SHP77 (cell line): Measurements from ENCODE around the gene AUH.

ENCODE experiments used
- DNase-seq, 2 experiments: peaks; one replicate each; lab custom pipeline; 2025; lab: John Stamatoyannopoulos, UW

AUH gene

DNA sequence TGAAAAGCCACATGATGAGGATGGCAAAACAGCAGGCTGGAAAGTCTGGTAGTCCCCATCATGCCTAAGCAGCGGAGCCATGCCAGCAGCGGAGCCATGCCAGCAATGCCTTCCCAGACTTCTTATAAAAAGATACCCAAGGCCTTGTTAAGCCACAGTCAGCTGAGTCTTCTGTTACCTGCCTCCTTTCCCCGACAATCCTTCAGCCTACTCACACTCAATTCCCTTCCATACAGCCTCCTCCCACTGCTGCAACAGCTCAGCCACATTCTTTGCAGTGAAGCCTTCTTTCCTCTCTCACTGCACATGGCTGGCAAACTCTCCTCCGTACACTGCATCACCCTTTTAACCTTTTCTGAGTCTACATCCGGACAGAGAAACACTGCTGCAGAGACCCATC lies 114.9 kb downstream of the AUH start:
- no peak for DNase-seq

DNA sequence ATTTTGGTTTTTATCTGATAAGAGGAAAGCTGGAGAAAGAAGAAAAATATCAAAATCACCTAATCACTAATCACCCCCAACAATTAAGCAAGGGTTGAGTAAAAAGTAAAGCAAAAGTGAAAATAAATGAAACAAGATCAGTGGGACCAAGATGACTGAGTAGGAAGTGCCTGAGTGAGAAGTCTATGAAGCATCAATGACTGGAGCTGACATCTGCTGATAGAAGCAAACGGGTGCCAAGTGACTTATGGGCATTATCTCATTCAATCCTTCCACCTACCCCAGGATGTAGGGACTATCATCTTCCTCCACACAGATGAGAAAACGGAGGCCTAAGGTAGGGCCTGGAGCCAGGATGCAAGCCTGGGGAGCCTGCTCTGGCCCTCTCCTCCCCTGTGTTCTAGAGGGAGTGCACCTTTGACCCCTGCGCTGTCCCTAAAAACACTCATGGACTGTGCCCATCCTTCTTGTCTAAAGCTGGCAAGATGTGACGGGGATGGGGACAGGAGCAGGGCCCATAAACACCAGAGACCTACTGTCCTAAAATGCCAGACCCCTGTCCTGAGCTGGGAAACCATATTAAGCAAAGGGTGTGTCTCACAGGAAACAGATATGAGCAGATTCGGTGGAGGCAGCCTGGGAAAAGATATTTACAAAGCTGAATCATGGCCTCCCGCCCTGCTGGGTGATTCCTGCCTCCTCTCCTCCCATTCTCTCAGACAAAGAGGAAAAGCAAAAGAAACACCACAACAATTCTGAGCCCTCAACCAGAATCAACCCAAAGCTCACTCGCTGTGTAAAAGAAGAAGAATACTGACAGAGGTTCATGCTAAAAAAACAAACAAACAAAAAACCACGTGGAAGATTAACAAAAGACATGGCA lies 116.0 kb downstream of the AUH start:
- no peak for DNase-seq

DNA sequence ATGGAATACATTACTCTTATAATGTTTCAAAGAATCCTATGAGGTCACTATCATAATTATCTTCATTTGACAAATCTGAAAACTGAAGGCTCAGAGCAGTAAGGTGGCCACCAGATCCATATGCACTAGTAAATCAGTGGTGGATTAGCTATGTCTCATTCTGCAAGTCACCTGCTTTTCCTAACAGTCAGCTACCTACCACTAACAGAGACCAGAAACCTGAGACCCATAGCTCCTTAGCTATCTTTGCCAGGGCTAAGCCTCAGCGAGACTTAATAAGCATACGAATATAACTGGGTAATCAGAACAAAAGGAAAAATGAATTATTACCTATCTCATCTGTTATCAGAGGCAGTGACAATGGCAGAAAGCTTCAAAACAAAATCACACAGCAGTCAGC lies 118.7 kb downstream of the AUH start:
- DNase-seq, result no peak

DNA sequence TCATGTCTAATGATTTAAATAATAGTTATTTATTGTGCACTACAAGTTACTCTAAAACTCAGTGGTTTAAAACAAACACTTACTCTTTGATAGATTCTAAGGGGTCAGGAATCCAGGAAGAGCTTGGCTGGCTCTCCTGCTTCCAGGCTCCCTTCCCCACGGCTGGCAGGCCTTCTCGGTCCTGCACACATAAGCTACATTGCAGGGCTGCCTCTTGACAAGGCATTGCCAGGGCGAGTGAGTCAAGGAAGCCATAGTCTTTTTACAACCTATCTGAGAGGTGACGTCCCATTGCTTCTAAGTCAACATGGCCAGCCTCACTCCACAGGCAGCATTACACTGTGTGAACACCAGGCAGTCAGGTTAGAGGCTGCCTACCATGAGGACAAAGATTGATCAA lies 119.8 kb downstream of the AUH start:
- DNase-seq, result no peak

DNA sequence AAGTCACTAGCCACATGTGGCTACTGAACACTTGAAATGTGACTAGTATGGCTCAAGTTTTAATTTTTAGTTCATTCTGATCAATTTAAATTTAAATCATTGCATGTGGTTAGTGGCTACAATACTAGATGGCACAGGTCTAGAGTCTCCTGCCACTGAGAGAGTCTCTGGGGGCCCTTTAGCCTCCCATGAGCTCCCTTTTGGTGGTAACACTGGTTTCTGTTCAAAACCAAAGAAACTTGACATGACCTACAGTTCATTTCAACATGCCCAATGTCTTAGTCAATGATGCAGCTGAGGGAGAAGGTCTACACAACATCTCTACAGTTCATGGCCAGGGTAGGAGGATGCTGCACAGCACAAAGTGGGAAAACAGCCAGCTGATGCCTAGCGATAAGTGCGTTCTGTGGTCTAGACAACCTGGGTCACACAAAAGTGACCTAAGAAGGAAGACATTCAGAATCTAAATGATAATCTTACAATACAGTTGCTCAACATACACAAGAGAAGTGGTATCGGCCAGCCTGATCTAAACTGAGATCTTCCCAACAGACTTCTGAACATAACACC lies 121.0 kb downstream of the AUH start:
- no peak for DNase-seq

DNA sequence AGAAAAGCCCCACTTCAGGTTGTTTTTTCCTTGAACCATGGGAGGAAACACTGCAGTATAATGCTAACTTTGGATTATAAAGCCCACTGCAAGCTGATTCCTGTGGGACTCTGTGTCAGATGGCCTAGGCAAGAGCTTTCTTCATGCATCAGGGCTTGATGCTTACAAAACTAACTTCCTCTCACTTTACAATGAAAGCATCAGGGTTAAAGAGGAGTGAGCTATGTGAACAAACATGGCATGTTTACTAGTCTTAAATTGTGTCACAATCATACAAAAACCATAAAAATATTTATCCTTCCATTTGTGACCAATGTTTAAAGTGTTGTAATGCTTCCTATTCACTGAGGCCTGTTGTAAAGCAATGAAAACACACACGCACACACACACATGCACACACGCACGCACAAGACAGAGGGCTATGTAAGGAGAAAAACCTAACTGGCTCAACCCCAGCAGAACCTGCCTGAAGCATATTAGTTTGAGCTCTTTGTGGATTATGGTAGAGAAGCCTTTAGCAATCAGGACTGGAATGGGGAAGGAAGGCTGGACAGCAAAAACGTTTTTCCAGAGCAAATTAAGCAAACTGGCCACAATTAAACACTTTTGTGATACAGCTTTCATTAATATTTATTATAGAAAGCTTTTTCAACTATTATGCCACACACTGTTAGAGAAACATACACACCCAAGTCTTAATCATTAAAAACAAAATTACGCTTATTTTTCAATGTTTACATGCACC lies 122.2 kb downstream of the AUH start:
- DNase-seq, result no peak

DNA sequence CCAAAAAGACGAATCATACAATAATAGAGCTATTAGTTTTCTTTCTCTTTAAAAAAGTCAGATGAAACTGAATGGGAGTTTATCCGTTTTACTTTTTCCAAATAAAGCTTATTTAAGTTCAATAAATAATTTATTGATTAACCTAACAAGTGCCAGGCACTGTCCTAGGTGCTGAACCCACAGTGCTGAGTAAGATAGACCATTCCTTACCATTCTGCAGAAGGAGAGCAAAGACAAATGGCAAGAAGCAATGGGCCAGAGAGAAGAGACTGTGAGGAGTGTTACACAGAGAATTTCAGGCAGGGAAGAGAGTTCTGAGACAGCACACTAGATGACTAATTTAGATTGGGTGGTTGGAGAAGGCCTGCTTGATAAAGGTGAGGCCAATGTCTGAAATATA lies 127.2 kb downstream of the AUH start:
- DNase-seq, result no peak

DNA sequence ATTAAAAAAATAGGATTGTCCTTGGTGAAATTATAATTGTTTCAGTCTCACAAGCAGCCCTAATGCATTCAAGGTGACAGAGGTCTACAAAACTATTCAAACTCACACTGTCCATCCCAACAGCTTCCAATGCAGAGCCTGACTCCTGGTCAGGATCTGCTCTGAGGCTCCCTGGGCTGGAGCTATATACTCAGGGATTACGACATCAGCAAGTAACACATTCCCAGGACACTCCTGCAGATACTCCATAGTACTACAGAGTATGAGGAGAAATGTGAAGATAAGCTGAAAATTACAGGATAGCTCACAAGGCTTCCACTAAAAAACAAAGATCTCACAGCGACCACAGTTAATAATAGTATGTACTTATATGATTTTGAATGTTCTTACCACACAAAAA lies 130.1 kb downstream of the AUH start:
- no peak for DNase-seq

DNA sequence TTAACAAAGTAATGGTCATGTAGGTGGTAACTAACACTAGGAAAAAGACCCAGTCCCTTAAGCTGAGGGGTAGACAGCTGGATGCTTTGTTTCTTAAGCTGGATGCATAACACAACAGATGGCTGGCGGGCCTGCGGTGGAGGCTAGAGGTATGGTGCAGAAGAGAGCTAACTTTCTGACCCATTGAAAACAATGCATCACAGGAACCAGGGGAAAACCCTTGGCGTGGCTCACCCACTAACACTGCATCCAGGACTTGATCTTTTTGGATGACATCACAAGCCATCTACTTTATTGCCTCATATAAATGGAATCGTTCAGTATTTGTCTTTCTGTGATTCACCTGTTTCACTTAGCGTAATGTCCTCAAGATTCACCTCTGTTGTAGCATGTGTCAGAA lies 138.7 kb downstream of the AUH start:
- no peak for DNase-seq

DNA sequence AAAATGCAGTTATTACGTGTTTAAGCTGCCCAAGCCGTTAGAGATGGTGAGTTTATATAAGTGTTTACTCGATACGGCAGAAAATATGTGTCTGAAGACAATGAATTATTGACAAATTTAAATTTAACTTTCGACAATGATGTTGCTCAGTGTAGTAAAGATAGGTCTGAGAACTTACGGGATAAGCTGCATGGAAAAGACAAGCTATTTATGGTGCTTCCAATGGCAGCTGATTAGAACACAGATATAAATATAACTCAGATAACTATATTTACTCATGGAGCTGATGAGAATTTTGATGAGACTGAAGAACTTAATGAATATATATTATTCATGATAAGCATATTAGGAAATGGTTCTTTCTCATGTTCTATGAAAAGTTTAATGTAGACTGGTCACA lies 139.3 kb downstream of the AUH start:
- DNase-seq, result no peak

DNA sequence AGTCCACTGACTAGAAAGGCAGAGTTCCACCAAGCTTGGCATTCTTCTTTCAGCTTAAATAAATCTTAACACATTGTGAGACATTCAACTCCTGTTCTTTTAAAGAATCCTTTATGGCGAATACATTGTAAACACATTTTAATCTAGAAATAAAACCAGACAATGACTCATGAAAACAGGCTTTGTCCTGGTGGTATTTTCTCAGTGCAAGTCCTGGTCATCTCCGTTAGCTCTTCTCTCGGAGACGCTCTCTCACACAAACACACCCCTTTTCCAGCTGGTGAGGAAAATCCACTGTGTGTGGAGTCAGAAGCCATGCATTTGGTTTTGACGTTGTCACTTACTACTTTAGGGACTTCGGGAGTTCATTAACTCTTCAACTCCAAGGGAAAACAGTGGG lies 140.4 kb downstream of the AUH start:
- no peak for DNase-seq

DNA sequence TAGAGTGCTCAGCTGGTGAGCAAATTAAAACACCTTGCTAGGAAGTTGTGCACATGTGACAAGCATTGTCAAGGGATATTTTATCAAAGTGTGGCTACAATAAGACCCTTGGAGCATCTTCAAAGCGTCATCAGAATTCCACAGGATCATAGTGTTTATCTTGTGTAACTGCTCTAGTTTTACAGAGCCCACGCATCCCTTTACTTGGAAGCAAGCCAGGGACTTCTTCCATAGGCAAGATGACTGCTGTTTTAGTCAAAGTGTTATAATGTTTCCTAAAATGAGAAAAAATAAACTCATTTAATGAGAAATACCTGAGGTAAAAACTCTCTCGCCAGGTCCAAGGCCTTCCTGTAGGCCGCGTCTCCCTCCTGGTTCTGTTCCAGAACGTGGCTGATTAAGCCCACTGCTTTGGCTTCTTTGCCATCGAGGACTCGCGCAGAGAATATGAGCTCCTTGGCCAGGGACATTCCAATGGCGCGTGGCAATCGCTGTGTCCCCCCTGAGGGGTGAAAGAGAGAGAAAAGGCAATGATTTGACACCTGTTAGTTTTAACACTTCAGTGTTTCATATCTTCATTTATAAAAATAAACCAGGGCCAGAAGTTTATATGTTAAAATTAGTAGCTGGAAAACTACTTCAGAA lies 141.1 kb downstream of the AUH start:
- no peak for DNase-seq

DNA sequence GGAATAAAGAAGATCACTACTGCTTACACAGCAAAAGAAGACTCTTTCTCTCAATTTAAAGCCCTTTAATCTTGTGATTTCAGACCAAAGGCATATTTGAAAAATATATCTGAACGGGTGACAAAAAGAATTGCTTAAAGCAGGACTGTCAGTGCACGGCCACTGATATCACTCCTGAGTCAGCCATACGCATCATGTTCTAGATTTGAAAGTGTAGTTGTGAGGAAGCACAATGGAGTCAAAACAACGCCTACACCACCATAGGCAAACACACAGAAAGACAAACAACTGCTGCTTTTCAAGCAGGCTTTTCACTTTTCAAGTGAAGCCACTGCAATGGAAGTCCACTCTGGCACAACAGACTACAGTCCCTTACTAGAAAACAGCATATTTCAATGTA lies 141.7 kb downstream of the AUH start:
- DNase-seq, result no peak

DNA sequence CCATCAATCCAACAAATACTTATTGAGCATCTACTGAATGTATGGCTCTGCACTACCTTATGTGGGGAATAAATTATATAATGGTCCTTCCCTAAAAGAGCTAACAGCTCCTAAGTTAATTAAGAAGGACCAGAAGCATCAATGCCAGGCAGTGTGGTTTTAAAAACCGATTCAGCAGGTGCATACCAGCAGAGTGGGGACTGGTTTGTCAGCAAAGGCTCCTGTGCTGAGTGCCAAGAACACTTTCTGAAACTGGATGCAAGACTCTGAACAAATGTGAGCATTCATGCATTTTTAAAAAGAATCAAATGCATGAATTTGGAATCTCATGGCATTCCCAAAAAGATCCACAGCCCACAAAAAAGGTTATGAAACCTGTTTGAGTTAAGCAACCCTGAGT lies 142.2 kb downstream of the AUH start:
- DNase-seq, result no peak

DNA sequence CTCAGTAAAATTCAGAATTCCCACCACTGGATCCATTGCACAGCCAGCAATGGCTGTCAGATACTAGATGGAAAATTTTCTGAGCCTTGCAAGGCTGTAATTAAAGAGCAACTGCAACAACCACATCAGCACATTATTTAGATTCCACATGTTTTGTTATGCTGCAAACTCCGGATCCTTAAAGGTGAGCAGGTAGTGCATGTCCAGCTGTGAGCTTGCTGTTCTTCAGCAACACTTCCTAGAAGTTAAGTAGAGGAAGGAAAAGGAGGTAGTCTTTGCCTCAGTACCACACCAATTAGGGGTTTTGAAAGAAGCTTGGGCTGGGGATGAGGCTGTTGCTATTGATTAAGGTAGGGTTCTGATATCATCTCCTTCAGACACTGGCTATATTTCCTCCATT lies 144.3 kb downstream of the AUH start:
- DNase-seq, result no peak

DNA sequence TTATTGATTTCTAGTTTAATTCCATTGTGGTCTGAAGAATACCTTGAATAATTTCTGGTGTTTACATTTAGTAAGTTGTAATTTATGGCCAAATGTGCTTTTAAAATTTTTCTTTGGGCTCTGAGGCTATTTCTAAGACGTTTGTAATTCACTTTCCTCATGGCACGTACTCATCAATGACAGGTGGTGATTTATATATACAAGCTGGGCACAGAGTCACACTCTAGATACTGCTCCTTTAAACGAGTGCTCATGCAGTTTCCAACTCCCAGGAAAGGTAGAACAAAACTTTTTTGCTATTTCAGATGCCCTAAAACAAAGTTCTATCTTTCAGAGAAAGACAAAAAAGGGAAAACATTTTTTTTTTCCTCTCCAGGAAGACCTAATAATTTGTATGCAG lies 146.9 kb downstream of the AUH start:
- no peak for DNase-seq

DNA sequence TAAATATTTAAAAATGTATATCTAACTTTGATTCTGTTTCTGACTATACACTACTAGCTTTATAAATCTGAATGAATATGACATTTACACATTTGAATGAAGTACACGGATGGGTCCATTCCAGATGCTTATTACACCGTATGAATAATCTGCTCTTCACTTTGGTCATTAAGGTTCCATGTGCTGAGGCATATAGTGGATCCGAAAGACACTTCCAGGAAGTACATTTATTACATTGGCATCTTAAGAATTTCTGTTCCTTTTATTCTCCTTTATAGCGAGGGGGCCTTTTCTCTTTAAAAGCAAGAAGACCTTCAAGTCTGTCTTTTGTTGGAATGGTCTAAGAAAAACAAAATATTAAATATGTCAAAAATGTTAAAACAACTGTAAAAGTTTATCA lies 147.6 kb downstream of the AUH start:
- no peak for DNase-seq

DNA sequence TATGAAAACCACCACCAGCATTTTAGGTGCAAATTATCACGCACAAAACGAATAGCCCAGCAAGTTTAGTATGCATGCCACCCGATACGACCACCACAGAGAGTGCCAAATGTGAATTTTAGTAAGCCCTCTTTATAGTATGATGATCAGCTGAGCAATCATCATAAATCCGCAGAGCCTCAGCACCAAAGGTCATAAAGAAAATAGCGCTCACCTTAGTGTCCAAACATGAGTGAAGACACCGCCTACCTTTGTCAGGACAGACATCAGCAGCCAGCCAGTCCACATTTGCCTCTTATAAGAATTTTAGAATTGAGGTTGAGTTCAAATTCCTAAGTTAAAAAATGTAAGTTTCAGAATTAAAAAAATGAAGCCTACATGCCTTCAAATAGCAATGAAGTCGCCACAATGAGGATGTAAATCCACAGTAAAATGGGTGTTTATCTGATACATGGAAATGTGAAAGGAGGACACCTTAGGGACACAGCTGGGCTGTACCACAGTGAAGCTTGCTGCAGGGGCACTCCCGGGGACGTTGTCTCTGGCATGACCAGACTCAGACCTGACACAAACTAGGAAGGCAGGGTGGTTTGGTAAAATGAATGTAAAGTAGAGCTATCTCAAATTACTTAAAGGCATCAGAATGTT lies 149.0 kb downstream of the AUH start:
- no peak for DNase-seq

DNA sequence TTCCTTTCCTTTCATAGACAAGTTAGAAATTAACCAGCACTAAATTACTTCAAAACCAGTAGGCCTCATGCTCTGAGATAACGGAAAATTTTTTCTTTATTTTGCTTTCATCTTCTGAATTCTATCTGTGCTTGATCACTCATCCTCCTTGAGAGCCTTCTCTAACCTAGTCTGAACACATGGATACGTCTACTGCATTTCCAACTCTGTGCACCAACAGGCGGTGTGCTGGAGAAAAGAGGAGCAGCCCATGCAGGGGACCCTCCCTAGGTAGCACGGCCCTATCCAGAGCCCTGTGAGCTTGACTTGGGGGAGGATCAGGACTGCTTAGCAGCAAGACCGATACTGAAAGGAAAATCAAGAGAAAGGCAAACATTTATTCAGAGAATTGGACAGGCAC lies 149.8 kb downstream of the AUH start:
- peak in 1 of 2 experiments; percentile 34 for DNase-seq

DNA sequence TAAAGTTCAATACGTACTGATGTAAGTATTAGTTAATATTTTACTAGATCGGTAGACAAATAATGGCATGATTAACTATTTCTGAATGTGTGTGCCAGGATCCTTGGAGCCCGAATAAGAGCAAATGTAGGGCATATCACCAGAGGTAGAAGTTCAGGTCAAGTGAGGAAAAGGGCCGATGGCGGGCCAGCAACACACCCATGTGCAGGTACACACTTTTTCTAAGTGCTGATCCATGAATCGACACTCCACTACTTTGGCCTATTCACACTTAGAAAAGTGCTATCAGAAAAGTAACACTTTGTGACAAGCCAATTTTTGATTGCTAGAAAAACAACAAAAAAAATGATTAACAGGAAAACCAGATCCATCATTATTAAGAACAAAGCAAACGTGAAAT lies 150.3 kb downstream of the AUH start:
- no peak for DNase-seq

DNA sequence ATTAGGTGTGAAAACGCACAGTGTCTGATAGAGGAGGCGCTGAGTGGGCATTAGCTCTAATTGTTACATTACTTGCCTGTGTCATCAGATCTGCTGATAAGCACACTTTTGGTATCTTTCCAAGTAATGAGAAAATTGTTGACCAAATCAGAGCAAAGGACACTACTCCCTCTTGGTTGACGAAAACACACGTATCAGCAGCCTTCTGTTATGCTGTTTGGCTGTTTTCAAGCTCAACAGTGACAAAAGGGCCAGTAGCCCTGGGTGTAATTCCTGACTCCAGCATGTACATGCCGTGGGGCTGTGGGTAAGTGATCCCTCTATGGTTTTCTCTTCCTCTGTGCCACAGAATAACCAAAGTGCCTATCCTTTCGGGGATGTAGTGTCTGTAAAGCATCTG lies 151.4 kb downstream of the AUH start:
- DNase-seq, result no peak

DNA sequence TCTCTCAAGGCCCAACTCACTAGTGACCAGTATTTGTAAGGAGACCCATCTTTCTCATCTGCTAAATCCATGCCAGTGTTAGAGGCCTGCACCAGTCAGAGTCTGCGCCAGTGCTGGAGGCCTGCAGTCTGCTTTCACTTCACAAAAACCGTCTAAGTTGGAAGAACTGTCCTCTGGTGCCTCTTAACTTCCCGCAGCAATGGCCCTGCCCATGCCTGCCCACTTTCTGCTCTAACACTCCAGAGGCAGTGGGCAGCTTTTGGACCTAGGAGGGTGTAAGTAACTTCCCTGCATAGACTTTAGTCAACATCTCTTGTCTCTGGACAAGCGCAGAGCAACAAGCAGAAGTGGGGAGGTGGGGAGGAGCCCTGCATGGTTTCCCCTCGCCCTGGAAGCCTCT lies 152.9 kb downstream of the AUH start:
- no peak for DNase-seq
